NCI-H2227 (cell line): ENCODE results near the gene MYH3.
A peak's percentile ranks its signal among the peaks of the same experiment; 100 is the strongest.

Source experiments
- DNase-seq: peaks from one replicate; lab custom pipeline; 2025; ENCODE audit not compliant: unreplicated experiment; lab: John Stamatoyannopoulos, UW

The MYH3 gene

GRCh38 chr17:10649602-10650001 is 7.5 kb downstream of the MYH3 start:
- no peak for DNase-seq

- DNase-seq: no peak
Observed at GRCh38 chr17:10648956-10649355, 8.2 kb downstream of the MYH3 start.

- no peak for DNase-seq
Observed at GRCh38 chr17:10648381-10648780, 8.7 kb downstream of the MYH3 start.

- peak; percentile 64 for DNase-seq
Observed at GRCh38 chr17:10646392-10646990, 10.6 kb downstream of the MYH3 start.

GRCh38 chr17:10640475-10640874 is 16.6 kb downstream of the MYH3 start:
- DNase-seq: no peak

- DNase-seq: no peak
Observed at GRCh38 chr17:10638151-10638550, 19.0 kb downstream of the MYH3 start.

GRCh38 chr17:10635290-10635689 is 21.8 kb downstream of the MYH3 start:
- no peak for DNase-seq

GRCh38 chr17:10633738-10634379 is 23.2 kb downstream of the MYH3 start:
- DNase-seq: no peak

GRCh38 chr17:10631701-10632100 is 25.4 kb downstream of the MYH3 start:
- no peak for DNase-seq

- DNase-seq: no peak
Observed at GRCh38 chr17:10631048-10631700, 25.9 kb downstream of the MYH3 start.

GRCh38 chr17:10629706-10630105 is 27.4 kb downstream of the MYH3 start:
- DNase-seq: no peak

- no peak for DNase-seq
Observed at GRCh38 chr17:10628756-10629155, 28.4 kb downstream of the MYH3 start.

GRCh38 chr17:10626390-10626789 is 30.7 kb downstream of the MYH3 start:
- DNase-seq: no peak

- no peak for DNase-seq
Observed at GRCh38 chr17:10624969-10625368, 32.1 kb downstream of the MYH3 start.

GRCh38 chr17:10623737-10624338 is 33.3 kb downstream of the MYH3 start:
- DNase-seq: no peak

GRCh38 chr17:10622617-10623485 is 34.3 kb downstream of the MYH3 start:
- no peak for DNase-seq

- DNase-seq: no peak
Observed at GRCh38 chr17:10621397-10621796, 35.7 kb downstream of the MYH3 start.

- DNase-seq: no peak
Observed at GRCh38 chr17:10620823-10621222, 36.3 kb downstream of the MYH3 start.

- DNase-seq: peak; percentile 77
Observed at GRCh38 chr17:10618202-10618635, 38.9 kb downstream of the MYH3 start.

- DNase-seq: no peak
Observed at GRCh38 chr17:10617120-10617505, 40.0 kb downstream of the MYH3 start.

GRCh38 chr17:10616502-10617119 is 40.5 kb downstream of the MYH3 start:
- DNase-seq: peak; percentile 81
